Heart left ventricle (tissue), 16 donors: ENCODE measurements around the gene FAM193B. TPM values are rescaled to one million over a fixed set of nuclear protein-coding genes. Genes with fewer than 3 reads are reported as not detected.

ENCODE experiments used
- ATAC-seq, 4 donors: fragments of 200-7000 bp; cut with Tn5 transposase; one replicate each; pipeline ENCODE4 v1.9.1; 2020 to 2022; ENCODE audit warnings: moderate library complexity in 4 of 4, mild to moderate bottlenecking in 3 of 4, moderate number of reproducible peaks in 1 of 4
- DNase-seq, 5 donors: peaks; one replicate each; pipeline ENCODE4 v3.0.0-alpha.2; 2020
- H3K27ac ChIP-seq, 12 donors: fragments of 200-600 bp; sonication (generic) in 4 of 12; one replicate each; pipeline versions ENCODE4 v1.5.0 to v1.8.0; 2016 to 2022; ENCODE audit warnings: mild to moderate bottlenecking in 2 of 12
- H3K27me3 ChIP-seq, 9 donors: fragments of 200-600 bp; sonication (generic) in 2 of 9; one replicate each; pipeline versions ENCODE4 v1.5.1 to v1.8.0; 2016 to 2022; ENCODE audit warnings: mild to moderate bottlenecking in 3 of 9
- H3K36me3 ChIP-seq, 9 donors: fragments of 200-600 bp; sonication (generic) in 2 of 9; one replicate each; pipeline versions ENCODE4 v1.5.0 to v1.8.0; 2018 to 2022; ENCODE audit warnings: mild to moderate bottlenecking in 2 of 9
- H3K4me1 ChIP-seq, 12 donors: fragments of 200-600 bp; sonication (generic) in 4 of 12; one replicate each; pipeline versions ENCODE4 v1.5.0 to v1.8.0; 2016 to 2022; ENCODE audit warnings: mild to moderate bottlenecking in 3 of 12
- H3K4me3 ChIP-seq, 12 donors: fragments of 200-600 bp; sonication (generic) in 4 of 12; one replicate each; pipeline versions ENCODE4 v1.5.0 to v1.8.0; 2017 to 2022; ENCODE audit warnings: mild to moderate bottlenecking in 9 of 12, moderate library complexity in 4 of 12
- H3K9me3 ChIP-seq, 12 donors: fragments of 200-600 bp; sonication (generic) in 4 of 12; one replicate each; pipeline versions ENCODE4 v1.5.0 to v1.8.0; 2016 to 2022; ENCODE audit warnings: mild to moderate bottlenecking in 1 of 12
- POLR2A ChIP-seq, 2 donors: fragments of 450-650 bp; IDR thresholded peaks; one replicate each; pipeline ENCODE4 v1.6.1; 2017; ENCODE audit warnings: antibody characterized with exemption in 2 of 2, mild to moderate bottlenecking in 2 of 2, moderate library complexity in 2 of 2
- WGBS, 4 donors: extraction: QIAGEN DNeasy Blood & Tissue Kit in 2 of 4; methylation state at CpG; one replicate each; pipeline versions ENCODE4 v1.1.5 to v1.1.7; 2013 to 2018; 5-methylcytosine and 5-hydroxymethylcytosine counted together
- intact Hi-C, 10 donors: fragments of 100-400 bp; cut with DNase I; formaldehyde crosslinking; loops; one replicate each; pipeline versions ENCODE4 v1.11.1 to v1.14.2; 2022
- polyA plus RNA-seq, 2 donors: library from polyadenylated mRNA; stranded (reverse); fragments of 200-250 nt; gene quantifications; one replicate each; pipeline ENCODE4 v1.2.3, GENCODE V29; 2013
- total RNA-seq, 9 donors: library from RNA; depleted of rRNA in 2 of 9; stranded (reverse); fragments of >200 nt in 2 of 9; fragmentation: NEBNext Ultra II Directional in 3 of 9; extraction: Animal tissue kit (Norgen Biotek cat#: 25700) in 3 of 9; gene quantifications; one replicate each; pipeline versions ENCODE4 v1.1.0 to v1.2.4, GENCODE V29; 2016 to 2023
- TF ChIP-seq, protein P1 (sequence below), 12 donors: fragments of 200-600 bp; sonication (generic) in 4 of 12; IDR thresholded peaks; one replicate each; pipeline versions ENCODE4 v1.5.0 to v1.8.0; 2018 to 2022; ENCODE audit warnings: antibody characterized with exemption in 12 of 12, mild to moderate bottlenecking in 5 of 12
- donor health status: ischemic (EF 13 %, LVEDD 7.1; RV severe dilation, severe dysfunction).
- donor health status: healthy with polysubstance abuse.
- donor health status: DM: no; HTN: yes; CAD: no.
- donor health status: DM: no; HTN: no; CAD: no.
- donor health status: ischemic (EF 25% LVEDD 6.9; RV normal size, moderate dysfunction).
- donor health status: ischemic (EF 25% LVEDD 5.7; RV mildly dilated, moderate dysfunction).
- donor health status: healthy.
- donor health status: DM: yes; HTN: yes; CAD: no.
- donor health status: ischemic (EF 35%, LVEDD 5.7; RV mildly dilated, moderate dysfunction).
- donor health status: nonischemic (EF 11% LVEDD 7.7; RV severe dilation, severe dysfunction).
- donor health status: DM: yes; HTN: yes; CAD: no.
- donor health status: PGD.
- donor health status: ischemic (EF 29% LVEDD 5.4; RV normal size, mild dysfunction).
- donor health status: nonischemic (EF 23%, LVEDD 6.1; RV moderate dilation, normal function).

FAM193B gene
- total and polyA plus RNA-seq, 11 donors = 13.1 to 58.9 (median 20.2) TPM

DNA sequence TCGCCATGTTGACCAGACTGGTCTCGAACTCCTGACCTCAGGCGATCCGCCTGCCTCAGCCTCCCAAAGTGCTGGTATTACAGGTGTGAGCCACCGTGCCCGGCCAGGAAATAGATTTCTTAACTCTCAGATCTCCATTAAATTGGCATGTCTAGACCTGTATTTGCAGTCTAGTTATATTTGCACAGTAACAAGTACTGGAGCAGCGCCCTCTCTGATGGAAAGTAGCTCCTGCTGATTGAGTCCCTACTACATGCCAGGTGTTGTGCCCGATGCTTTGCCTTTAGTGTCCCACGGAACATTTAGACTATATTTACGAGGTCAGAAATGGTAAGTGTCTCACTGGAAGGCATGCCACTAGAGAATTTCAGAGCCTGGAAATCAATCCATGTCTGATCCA, 21.8 kb upstream of the FAM193B start:
- Histone ChIP-seq H3K4me3 (no peak overlapping the region), H3K27ac (no peak overlapping the region), H3K4me1 (no peaks in the 10 kb centered on the region), H3K36me3 (no peaks in the 10 kb centered on the region), H3K9me3 (no peaks in the 10 kb centered on the region), H3K27me3 (no peaks in the 10 kb centered on the region)
- intact Hi-C loops = no loop called here
- TF ChIP-seq, protein P1, sequence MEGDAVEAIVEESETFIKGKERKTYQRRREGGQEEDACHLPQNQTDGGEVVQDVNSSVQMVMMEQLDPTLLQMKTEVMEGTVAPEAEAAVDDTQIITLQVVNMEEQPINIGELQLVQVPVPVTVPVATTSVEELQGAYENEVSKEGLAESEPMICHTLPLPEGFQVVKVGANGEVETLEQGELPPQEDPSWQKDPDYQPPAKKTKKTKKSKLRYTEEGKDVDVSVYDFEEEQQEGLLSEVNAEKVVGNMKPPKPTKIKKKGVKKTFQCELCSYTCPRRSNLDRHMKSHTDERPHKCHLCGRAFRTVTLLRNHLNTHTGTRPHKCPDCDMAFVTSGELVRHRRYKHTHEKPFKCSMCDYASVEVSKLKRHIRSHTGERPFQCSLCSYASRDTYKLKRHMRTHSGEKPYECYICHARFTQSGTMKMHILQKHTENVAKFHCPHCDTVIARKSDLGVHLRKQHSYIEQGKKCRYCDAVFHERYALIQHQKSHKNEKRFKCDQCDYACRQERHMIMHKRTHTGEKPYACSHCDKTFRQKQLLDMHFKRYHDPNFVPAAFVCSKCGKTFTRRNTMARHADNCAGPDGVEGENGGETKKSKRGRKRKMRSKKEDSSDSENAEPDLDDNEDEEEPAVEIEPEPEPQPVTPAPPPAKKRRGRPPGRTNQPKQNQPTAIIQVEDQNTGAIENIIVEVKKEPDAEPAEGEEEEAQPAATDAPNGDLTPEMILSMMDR (IDR thresholded peaks at IDR 0.05) = no peak
- TF ChIP-seq POLR2A (IDR thresholded peaks at IDR 0.05) = no peak
- no peak for DNase-seq
- no peak for ATAC-seq
- WGBS, 4 donors = 76 to 89% (median 86%) methylated on average over 10 of the region's 10 CpGs

DNA sequence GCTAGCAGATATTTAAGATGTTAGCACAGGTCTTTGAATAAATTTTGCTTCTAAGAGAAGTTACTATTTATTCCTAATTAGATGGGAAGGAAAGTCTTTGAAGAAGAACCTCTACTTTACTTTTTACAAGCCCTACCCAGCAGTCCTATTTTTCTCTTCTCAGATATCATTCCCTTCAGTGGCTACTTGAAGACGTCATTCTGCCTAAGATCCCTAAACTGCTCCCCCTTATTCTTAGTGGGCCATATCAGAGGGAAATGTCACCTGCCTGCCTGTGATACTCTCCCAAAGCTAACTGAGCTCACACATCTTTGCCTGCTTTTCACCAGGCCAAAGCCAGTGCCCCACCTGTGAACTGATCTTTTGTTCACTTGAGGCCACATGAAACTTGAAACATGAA, 21.1 kb upstream of the FAM193B start:
- Histone ChIP-seq H3K27ac (no peak overlapping the region), H3K4me1 (no peaks in the 10 kb centered on the region), H3K27me3 (no peaks in the 10 kb centered on the region), H3K9me3 (no peaks in the 10 kb centered on the region), H3K36me3 (no peaks in the 10 kb centered on the region), H3K4me3 (no peak overlapping the region)
- intact Hi-C loops = no loop called here
- ATAC-seq (no peak), DNase-seq (no peak)
- TF ChIP-seq, protein P1 (IDR thresholded peaks at IDR 0.05) = no peak
- TF ChIP-seq POLR2A (IDR thresholded peaks at IDR 0.05) = no peak
- WGBS, 4 donors = 43 to 63% (median 53%) methylated on average over 1 of the region's 1 CpG

DNA sequence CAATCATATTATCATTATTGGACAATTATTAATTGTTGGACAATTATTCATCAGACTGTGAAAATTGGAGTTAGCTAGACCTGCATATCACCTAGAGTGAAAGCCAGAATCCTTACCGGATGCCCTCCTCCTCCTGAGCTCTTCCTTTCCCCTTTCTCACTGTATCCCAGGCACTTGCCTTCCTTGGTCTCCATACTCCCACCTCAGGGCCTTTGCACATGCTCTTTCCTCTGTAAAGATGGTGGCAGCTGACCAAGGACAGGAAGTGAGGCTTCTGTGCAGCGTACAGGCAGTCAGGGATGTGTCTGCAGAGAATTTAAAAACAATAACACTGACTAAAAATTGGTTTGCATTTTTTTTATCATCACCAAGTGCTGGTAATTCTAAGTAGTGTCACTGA, 15.5 kb upstream of the FAM193B start:
- H3K27me3 ChIP-seq = peaks cover 0 to 11% (median 0%) of the 10 kb centered on the region in 9 donors
- H3K27ac ChIP-seq = no peak overlapping the region
- DNase-seq (no peak), ATAC-seq (no peak)
- no peaks in the 10 kb centered on the region for H3K9me3 ChIP-seq
- no peaks in the 10 kb centered on the region for H3K36me3 ChIP-seq
- 73 to 81% (median 80%) methylated on average over 2 of the region's 2 CpGs for WGBS, 4 donors
- no peaks in the 10 kb centered on the region for H3K4me1 ChIP-seq
- intact Hi-C loops = no loop called here
- no peak for TF ChIP-seq POLR2A (IDR thresholded peaks at IDR 0.05)
- TF ChIP-seq, protein P1 (IDR thresholded peaks at IDR 0.05) = no peak
- H3K4me3 ChIP-seq = no peak overlapping the region

DNA sequence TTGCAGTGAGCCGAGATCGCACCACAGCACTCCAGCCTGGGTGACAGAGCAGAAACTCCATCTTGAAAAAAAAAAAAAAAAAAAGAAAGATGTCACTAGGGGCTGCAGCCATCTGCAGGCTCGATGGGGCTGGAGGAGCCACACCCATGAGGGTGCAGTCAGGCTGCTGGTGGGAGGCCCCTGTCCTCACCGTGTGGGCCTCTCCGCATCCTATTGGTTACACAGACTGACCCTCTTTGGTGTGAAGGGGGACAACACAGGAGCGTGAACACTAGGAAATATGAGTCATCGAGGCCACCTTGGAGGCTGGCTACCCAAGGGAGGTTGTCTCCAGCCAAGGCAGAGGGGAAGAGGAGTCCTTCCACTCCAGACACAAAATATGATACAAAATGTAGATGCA, 14.0 kb upstream of the FAM193B start:
- TF ChIP-seq, protein P1 (IDR thresholded peaks at IDR 0.05) = no peak
- no peak for TF ChIP-seq POLR2A (IDR thresholded peaks at IDR 0.05)
- 66 to 74% (median 71%) methylated on average over 7 of the region's 7 CpGs for WGBS, 4 donors
- no peak for ATAC-seq
- Histone ChIP-seq H3K27ac (no peak overlapping the region), H3K36me3 (no peaks in the 10 kb centered on the region), H3K4me3 (no peak overlapping the region), H3K27me3 (peaks cover 0 to 11% (median 0%) of the 10 kb centered on the region in 9 donors), H3K4me1 (no peaks in the 10 kb centered on the region), H3K9me3 (no peaks in the 10 kb centered on the region)
- intact Hi-C loops = no loop called here
- no peak for DNase-seq
